Astrocyte (in vitro differentiated cells and primary cell): ENCODE measurements around the gene EYS.

Experiments
- CTCF ChIP-seq: IDR thresholded peaks from 2 replicates; pipeline ENCODE4 v1.5.1; 2011; ENCODE audit warnings: low read depth, mild to moderate bottlenecking, inconsistent platforms, low read length, moderate library complexity; ENCODE audit not compliant: insufficient read depth
- EZH2 ChIP-seq: IDR thresholded peaks from 2 replicates; pipeline ENCODE4 v1.6.1; 2012; ENCODE audit warnings: mild to moderate bottlenecking, low read length, inconsistent platforms; ENCODE audit not compliant: insufficient read depth

GRCh38 chr6:64861039-64861651 lies 845.9 kb downstream of the EYS start:
- TF ChIP-seq CTCF, result no peak
- TF ChIP-seq EZH2, result no peak
